HG02588 (cell line): Measurements from ENCODE around the gene TRIM29.

Experiments used
- ATAC-seq: cut with Tn5 transposase; IDR thresholded peaks from one replicate; pipeline ENCODE4 v1.9.1; 2021; ENCODE audit warnings: mild to moderate bottlenecking, moderate library complexity; ENCODE audit not compliant: unreplicated experiment

Gene TRIM29

DNA sequence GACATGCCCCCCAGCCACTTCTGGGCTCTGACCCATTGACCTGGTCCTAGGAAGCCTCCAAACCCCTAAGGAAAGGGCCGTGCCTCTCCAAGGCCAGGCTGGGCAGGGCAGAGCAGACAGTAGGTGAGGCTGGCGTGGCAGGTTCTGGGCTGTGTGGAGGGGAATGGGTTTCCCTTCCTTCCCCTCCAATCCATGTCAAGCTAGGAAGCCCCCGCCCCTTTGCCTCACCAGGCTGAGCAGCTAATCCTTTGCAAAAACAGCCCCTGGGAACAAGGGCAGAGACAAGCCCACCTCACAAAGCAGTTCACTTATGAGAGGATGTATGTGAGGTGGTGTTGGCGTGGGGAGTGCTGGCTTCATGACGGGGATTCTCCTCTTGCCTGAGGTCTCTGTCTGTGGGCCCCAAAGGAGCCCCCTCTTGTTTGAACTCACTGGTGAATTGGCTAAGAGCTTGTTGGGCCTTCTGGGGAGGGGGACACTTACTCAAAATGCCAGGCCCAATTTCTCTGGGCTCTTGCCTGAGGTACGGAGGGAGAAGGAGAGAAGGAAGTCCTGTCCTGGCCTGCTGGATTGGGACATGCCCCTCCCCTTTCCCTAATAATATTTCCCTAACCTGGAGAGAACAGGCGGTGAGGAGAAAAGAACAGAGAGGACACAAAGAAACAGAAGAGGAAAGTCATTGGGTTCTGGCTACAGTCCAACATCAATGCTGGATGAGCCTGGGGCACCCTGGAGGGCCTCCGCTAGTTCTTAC, 1.6 kb upstream of the TRIM29 start:
- no peak for ATAC-seq

DNA sequence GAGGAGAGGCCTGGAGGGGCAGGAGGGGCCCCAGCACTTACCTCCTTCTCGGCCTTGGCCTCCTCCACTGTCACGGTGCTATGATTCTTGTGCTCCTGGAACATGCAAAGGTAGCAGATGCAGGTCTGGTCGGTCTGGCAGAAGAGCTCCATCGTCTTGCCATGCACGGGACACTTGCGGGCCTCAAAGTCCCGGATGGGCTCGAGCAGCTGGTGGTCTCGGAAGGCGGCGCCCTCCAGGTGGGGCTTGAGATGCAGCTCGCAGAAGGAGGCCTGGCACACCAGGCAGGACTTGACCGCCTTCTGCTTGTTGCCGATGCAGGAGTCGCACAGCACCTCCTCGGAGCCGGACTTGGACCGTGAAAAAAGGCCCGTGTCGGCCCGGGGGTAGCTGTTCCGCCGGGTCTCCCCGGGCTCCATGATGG, 714 bp downstream of the TRIM29 start:
- ATAC-seq, result no peak

DNA sequence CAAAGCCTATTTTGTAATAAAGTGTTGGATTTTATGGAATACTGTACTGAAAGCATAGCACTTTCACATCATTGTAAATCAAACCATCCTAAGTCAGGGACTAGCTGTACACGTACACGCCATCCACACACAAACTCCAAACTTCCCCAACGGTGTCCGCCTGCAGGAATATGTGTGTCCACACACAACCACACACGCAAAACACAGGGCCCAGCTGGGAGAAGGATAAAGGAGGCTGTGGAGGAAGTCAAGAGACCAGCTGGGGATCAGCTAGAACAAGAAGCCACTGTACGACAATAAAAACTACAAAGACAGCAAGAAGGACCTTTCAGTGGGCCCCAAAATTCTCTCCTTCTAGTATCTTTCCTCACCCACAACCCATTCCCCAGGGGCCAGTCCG, 1.6 kb downstream of the TRIM29 start:
- ATAC-seq, result no peak

DNA sequence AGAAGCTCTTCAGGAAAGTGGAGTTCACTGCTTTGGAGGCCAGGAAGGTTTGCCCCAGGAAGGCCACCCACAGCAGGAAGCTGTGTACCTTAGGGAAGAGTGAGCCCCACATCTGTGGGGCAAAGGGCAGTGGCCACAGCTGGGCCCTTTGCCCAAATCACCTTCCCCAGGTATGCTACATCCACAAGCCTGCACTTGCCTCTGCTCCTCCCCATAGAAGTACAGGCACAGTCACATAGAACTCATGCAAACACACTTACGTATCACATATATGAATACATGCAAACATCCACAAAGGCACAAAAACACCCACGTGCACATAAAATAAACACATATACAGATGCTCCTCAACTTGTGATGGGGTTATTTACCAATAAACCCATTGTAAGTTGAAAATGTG, 2.1 kb downstream of the TRIM29 start:
- no peak for ATAC-seq

DNA sequence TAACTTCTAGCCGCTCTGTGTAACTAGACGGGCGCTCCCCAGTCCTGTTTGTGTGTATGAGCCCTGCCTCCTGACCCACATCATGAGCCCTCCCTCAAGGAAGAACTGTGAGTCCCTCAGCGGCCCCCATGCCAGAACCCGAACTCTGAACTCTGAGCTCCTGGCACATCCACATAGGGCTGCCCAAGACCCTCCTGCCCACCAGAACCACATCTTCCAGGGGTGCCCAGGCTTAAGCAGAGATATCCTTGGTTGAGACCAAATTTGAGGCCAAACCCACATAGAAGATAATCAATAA, 3.0 kb downstream of the TRIM29 start:
- no peak for ATAC-seq

DNA sequence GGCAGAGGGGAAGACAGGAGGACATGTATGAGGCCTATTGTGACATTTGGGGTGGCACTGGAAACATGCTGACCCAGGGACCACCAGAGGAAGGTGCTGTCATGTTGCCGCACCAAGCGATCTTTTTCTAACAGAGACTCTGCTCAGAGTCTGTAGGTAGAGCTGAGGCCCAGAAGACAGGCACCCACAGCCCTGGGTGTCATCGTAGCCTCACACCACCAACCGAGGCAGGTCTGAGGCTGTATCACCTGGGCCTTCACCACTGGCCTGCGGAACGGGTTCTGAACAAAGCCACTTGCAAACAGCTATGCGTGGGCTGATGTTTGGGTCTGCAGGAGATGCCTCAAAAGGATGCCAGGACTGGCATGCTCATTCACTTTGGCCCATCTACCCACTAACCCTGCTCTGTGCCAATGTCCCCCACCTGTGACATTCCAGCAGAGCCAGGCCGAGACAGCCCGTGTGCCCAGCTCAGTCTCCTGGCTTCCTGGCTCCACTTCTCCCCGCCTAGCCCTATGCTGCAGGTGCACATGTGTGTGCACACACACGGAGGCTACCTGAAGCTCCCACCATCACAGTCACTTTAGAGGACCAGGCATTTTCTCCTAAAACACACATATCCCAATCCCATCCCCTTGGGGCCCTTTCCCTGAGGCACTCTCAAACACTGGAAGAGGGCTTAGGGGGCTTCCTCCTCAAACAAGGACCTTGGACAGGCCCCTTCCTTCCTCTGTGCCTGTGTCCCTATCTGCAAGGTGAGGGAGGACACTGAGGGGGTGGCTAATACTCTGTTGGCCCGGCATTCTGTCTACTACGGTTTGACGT, 3.6 kb downstream of the TRIM29 start:
- no peak for ATAC-seq

DNA sequence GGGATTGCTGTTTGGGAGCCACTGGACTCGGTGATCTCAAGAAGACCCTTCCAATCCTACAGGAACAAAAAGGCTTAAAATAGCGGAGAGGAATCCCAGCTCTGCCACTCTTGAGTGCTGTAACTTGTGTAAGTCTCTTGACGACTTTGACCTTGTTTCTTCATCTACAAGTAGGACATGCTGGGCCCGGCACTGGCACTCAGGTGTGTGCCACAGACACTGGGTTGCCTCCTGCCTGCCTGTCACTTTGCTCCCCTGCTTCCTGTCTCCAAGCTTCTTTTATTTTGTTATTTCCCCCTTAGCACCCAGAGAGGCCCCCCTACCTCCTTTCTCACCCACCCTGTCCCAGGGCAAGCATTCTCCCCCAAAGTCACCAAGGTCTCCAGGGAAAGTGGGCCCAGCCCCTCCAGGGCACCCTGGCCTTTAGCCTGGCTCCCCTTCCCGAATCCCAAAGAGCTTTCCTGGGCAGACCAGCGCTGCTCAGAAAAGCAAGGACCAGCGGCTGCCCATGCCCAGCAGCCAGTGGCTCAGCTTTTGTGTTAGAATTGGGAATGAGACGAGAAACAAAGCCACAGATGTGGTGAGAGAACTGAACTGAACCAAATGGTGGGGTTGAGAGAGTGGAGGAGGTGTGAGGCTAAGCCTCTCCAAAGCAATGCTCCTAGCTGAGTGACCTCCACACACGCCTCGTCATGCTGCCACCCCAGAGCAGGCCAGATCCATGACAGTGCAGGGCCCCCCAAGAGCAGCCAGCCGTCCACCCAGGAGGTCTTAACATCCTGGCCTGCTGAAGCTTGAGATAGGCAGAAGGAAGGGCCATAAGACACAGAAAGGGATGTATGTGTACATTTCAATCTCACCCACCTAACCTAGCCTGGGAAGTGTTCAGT, 4.5 kb downstream of the TRIM29 start:
- ATAC-seq, result no peak

DNA sequence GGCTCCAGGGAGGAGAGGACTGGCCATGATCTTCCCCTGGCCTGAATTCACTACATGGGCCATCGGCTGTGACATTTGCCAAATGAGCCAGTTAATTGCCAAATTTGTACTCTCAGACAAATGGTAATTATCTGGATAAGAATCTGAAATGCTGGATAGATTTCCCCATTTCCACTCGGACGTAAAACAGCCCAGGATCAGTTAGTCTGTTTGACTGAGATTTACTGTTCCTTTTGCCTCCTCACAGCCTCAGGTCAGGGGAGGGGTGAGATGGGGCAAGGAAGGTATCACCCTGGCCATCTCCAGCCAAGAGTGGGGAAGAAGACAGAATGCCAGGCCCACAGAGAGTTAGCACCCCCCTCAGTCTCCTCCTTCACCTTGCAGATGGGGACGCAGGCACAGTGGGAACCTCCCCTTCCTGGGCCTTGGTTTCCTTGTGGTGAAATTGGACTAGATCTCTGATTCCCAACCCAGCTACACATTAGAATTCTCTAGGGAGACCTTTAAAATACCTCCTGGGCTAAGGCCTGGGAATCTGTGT, 5.2 kb downstream of the TRIM29 start:
- no peak for ATAC-seq

DNA sequence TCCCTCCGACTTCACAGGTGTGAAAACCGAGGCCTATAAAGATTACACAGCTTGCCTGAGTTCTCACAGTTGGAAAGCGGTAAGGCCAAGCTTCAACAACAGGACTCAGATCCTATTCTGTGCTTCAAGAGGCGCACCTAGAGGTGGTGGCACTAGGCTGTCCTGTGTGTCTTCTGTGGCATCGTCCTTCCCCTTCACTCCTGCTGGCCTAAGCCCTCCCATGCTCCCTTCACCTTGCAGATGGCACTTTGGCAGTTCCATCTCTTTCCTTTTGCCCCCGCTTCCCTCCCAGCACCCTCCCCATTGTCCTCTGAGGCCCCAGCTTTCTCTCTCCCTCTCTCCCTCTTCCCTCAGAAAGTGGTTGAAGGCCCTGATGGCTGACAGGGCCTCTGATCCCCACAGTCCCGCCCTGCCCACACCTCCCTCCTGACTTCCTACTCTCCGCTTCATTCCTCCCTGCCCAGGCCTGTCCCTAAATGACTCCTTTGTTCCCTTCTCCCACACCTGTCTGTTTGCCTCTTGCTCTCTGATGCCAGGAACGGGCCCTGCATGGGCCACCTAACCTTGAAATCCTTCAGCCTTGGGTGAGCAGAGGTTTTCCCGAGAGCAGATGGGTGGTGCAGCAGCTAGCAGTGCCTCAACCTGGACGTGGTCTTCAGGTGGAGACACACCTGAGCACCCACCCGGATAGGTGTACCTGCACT, 5.8 kb downstream of the TRIM29 start:
- no peak for ATAC-seq

DNA sequence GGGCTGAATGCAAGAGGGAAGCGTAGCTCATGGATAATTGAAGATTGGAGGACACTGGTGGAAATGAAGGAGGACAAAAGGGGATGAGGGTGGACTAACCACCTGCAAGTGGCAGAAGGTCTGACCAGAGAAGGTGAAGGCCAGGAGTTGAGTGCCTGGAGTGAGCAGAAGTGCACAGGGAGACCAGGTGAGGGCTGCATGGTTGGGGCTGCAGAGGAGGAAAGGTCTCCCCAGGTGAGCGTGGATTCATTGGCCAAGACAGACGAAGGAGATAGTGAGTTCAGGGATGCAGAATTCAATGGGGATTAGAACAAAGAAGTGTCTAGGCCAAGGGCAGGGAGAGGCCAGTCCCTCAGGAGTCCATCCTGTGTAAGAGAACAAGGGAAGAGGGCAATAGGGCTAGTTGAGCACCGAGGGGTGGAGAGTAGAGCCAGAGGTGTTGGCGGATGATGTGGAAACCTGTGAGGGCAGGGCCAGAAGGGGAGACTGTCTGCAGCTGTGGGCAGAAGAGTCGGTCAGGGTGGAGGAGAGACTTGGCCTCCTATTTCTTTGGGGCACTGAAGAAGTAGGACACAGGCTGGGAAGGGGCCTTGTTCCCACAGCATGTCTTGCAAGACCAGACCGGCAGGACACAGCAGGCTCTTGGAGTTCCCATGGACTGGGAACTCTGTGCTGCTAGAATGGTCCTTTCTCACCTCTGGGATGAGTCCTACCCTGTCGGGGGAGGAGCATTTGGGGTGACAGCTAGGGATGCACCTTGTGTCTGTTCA, 6.7 kb downstream of the TRIM29 start:
- ATAC-seq, result no peak

DNA sequence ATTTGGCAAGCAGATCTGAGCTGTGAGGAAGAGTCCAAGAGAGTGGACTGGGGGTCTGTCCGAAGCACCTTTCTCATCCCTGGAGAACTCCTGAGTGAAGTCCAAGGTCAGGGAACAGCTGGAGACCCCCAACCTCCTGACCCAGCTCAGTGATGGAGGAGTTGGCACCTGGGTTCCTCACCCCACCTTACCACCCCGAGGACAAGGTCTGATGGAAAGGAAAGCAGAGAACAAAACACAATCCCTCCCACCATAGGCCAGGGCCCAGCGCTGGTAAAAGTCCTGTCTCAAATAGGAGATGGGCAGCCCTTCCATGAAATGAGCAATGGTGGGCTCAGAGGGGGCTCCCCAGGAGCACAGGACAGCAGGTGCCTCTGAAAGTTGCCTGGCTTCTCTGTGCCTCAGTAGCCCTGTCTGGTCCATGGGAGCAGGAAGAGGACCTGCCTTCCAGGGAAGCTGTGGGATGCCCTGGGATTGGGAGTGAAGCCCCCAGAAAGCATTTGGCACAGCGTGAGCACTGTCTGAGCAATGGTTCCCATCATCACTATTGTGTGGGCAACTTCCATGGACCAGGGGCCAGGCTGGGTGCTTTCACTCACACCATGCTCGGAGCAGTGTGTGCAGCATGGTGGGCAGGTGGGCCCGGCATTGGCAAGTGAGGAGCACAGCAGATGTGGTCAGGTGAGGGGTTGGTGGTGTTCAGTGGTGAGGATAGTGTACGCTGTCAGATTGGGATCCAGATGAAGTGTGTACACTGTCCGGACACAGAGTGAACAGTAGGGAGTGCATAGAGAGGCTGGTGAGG, 7.5 kb downstream of the TRIM29 start:
- no peak for ATAC-seq

DNA sequence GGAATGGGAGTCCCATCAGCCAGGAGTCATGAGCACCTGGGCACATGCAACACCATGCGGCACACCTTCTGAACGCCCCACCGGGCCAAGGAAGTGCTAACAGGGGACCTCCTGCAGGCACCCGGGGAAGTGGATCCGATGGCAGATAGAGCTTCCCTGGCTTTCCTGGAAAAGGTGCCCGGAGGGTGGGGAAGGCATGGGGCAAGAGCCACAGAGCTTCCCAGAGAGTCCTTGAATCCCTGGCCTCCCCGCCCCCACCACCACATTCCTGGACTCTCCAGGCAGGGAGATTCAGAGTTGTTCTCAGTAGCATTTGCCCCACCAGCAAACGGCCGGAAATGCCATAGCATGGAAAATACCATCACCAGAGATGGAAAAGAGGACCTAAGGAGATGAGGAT, 8.3 kb downstream of the TRIM29 start:
- no peak for ATAC-seq

DNA sequence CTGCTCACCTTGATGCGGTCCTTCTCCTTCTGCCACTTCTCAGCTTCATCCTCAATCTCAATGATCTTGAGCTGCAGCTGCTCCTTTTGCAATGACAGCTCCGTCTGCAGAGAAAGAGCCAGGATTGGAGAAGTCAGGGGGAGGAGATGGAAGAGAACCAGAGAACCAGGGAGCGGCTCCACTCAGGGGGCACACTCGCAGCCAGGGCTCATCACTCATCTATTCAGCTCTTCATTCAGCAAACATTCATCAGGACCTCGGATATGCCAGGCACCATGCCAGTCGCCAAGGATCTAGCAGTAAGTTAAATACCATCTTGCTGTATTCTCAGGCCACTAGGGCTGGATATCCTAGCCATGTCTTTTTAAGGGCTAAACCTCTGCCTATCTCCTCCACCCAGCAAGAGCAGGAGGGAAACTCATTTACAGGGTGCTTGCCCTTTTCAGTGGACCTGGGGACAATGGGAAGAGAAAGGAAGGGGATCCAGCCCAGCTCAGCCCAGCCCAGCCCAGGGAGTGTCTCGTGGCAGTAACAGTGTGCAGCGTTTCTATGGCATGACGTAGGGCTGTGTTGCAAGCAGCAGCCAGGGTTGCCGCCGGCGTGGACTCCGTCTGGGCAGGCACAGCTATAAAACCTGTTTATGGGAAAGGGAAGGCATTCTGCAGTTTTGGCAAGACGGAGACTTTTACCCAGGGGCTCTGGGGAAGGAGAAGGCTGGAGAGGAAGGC, 9.4 kb downstream of the TRIM29 start:
- no peak for ATAC-seq

DNA sequence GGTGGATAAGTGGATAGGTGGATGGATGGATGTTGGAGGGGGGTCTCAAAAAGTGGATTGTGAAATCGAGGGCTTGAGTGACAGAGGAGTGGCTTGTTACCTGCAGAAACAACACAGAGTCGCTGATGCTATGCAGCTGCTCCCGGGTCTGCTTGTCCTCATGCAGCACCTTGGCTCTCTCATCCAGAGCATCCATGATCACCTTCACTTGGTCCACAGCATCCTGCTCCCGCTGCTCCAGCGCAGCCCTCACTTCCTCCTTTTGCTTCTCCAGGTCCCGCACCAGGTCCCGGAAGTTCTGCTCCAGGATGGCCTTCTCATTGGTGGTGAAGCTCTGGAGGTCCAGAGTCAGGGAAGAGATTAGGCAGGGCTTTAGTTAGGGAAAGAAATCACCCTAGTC, 10.7 kb downstream of the TRIM29 start:
- ATAC-seq, result no peak

DNA sequence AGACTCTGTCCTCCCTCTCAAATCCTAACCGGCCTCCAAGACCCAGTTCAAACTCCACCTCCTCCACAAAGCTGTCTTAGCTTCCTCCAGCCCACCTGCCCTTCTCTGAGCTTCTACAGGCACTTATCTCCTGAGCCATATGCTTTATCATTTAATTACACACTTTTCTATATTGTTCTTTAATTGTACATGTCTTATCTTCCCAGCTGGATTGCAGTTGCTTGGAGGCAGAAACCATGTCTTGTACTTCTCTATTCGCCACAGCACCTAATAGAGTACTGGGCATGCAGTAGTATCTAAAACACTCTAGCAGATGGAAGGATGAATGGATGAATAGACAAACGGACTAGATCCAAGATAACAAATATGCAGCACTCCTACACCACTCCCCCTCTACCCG, 11.3 kb downstream of the TRIM29 start:
- no peak for ATAC-seq

DNA sequence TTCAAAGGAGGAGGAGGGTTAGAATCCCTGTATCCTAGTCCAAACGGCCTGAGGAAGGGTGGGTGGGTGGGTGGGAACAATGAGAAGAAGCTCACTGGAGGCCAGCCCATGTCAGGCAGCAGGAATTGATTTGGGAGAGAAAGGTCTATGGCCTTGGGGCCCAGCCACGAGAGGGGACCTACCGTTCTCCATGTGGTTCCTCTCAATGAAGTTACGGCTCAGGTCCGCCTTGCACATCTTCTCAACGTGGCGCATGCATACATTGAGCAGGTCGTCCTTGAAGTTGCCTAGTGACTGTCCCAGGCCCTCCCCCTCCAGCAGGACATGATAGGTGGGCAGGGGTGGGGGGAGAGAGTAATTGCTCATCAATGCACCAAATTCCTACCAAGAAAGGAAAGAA, 12.4 kb downstream of the TRIM29 start:
- ATAC-seq, result no peak

DNA sequence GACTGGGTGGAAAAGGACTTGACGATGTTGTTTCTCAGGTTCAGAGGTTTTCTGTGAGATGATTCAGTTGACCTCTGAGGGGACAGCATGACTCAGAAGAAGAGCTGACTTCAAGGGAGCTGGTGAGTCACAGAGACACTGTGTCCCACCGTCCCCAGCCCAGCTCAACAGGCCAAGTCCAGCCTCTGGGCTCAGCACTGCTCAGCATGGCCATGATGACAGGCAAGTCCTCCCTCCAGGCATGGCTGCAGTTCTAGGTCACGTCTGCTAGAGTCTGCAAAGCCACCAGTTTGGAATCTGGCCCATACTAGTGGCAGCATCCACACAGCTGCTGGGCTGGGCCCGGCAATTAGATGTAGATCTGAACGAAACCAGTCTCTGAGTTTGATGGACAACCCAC, 12.9 kb downstream of the TRIM29 start:
- ATAC-seq, result no peak

DNA sequence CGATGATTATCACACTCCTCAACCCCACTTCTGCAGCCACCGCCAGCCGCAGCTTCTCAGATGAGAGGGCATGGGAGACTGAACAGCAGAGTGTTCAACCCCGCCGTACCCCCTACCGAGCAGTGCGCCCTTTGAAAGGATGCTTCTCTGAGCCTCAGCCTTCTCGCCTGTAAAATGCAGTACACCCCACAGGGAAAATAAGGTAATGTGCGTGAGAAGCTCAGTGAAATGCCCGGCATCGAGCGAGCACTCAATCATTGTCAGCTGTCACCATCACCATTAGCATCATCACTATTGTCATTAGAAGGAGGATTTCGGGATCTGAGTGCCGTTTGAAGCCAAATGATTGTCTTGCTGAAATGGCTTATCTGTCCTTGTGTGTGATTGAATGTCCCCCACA, 13.6 kb downstream of the TRIM29 start:
- ATAC-seq, result no peak

DNA sequence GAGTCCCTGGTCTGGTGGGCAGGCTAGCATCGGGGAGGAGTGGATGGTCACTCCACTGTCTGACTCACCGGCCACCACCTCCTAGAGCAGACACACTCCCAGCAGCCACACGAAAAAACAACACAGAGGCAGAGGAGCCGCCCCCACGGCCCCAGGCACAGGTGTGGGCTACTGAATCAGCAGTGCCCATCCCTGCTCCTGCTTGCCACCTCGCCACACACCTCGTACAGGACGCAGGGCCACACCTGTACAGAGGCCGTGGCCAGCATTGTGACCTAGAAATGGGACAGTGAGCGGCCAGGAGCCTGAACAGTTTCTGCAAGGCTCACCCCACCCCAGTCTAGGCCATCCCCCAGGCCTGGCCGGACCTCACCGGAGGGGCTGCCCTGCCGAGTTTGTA, 14.0 kb downstream of the TRIM29 start:
- ATAC-seq, result no peak
